ENCODE data around the gene HSDL1.

GRCh38 chr16:84184775-84185174 is 39.8 kb upstream of the HSDL1 start:
- TF ChIP-seq GATA2 (IDR thresholded peaks at IDR 0.05; ENCODE audit: low read depth, low read length) = no peak
- no peak for TF ChIP-seq GATA3 (IDR thresholded peaks at IDR 0.05; ENCODE audit: low read depth, low read length)

All from SH-SY5Y (cell line).